GM18873 (cell line): ENCODE results near the gene P2RY8.
"Not testable (repeated sequence)": the region's sequence is repeated elsewhere in the genome, so short reads cannot be mapped to it uniquely, and the experiment has no call there.

Experiments
- ATAC-seq: cut with Tn5 transposase; IDR thresholded peaks from one replicate; pipeline ENCODE4 v1.9.1; 2021; ENCODE audit warnings: mild to moderate bottlenecking, moderate library complexity, moderate number of reproducible peaks; ENCODE audit not compliant: unreplicated experiment, low FRiP score

The P2RY8 gene

DNA sequence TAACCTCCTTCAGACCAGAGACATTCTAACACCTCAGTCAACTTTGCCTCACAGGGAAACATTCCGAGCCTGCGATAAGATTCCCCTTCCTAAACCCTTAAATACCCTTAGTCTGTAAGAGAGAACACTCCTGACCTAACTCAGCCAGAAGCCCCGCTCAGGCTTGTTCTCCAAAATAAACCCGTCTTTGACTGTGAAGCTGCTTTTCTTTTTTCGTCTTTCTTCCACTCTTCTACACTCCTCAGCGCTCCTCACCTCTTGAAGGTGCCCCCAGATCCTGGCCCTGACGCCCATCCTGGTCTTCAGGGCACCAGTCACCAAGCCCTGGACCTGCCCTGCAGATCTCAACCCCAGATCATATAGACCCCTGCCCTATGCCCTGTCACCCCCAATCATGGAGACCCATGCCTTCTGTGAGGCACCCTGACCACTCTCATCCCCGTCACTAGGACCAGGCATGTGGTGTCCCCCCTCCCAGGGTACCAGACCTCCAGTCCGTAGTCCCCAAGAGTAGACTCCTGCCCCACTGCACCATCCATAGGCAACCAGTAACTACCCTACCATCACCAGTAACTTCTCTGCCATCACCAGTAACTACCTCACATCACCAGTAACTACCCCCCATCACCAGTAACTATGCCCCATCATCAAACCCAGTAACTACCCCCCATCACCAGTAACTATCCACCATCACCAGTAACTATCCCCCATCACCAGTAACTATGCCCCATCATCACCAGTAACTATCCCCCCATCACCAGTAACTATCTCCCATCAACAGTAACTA lies 87.8 kb downstream of the P2RY8 start:
- ATAC-seq: no peak

DNA sequence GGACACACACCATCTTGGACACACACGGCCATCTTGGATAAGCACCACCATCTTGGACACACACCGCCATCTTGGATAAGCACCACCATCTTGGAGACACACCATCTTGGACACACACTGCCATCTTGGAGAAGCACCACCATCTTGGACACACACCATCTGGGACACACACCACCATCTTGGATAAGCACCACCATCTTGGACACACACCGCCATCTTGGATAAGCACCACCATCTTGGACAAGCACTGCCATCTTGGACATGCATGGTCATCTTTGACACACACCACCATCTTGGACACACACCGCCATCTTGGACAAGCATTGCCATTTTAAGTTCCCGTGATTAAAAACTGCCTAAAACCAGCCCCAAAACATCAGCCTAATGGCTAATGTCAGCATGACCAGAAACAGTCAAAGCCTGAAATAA lies 88.4 kb downstream of the P2RY8 start:
- not testable (repeated sequence) for ATAC-seq

DNA sequence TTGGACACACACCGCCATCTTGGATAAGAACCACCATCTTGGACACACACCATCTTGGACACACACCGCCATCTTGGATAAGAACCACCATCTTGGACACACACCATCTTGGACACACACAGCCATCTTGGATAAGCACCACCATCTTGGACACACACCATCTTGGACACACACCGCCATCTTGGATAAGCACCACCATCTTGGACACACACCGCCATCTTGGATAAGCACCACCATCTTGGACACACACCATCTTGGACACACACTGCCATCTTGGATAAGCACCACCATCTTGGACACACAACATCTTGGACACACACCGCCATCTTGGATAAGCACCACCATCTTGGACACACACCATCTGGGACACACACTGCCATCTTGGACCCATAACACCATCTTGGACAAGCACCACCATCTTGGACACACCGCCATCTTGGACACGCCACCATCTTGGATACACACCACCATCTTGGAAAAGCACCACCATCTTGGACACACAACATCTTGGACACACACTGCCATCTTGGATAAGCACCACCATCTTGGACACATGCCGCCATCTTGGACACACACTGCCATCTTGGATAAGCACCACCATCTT lies 88.9 kb downstream of the P2RY8 start:
- ATAC-seq: not testable (repeated sequence)

DNA sequence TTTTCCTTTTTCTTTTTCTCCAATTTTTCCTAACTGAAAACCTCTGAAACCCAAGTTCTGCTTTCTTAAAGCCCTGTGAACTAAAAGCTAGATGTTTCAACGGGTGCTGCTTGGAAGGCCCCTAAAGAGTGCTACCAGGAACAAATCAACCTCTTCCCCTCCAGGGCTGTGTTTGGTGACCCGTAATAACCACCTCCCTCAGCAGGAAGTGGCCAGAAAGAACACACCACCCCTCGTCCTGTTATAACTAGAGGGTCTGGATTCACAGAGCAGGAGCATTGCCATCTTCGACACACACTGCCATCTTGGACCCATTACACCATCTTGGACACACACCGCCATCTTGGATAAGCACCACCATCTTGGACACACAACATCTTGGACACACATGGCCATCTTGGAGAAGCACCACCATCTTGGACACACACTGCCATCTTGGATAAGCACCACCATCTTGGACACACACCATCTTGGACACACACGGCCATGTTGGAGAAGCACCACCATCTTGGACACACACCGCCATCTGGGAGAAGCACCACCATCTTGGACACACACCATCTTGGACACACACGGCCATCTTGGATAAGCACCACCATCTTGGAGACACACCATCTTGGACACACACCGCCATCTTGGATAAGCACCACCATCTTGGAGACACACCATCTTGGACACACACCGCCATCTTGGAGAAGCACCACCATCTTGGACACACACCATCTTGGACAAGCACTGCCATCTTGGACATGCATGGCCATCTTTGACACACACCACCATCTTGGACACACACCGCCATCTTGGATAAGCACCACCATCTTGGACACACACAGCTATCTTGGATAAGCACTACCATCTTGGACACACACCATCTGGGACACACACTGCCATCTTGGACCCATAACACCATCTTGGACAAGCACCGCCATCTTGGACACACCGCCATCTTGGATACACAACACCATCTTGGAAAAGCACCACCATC lies 89.7 kb downstream of the P2RY8 start:
- ATAC-seq: not testable (repeated sequence)

- ATAC-seq: no peak
Observed at GRCh38 chrX:1444561-1445500, 92.2 kb downstream of the P2RY8 start.

- no peak for ATAC-seq
Observed at GRCh38 chrX:1443496-1444075, 93.4 kb downstream of the P2RY8 start.

DNA sequence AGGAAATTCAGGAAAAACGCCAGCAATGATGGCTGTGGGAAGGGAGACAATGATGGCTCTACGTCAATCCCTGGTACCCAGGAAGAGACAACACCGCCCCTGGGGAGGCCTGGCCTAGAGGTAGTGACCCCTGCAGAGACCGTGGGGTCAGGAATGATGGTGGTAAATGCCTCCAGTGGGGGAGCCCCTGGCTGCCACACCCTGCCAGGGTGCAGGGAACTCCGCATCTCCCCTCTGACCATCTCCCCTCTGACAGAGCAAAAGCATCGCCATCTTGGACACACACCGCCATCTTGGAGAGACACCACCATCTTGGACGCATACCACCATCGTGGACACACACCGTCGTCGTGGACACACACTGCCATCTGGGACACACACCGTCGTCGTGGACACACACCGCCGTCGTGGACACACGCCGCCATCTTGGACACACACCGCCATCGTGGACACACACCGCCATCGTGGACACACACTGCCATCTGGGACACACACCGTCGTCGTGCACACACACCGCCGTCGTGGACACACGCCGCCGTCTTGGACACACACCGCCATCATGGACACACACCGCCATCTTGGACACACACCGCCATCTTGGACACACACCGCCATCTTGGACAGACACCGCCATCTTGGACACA lies 94.1 kb downstream of the P2RY8 start:
- no peak for ATAC-seq

DNA sequence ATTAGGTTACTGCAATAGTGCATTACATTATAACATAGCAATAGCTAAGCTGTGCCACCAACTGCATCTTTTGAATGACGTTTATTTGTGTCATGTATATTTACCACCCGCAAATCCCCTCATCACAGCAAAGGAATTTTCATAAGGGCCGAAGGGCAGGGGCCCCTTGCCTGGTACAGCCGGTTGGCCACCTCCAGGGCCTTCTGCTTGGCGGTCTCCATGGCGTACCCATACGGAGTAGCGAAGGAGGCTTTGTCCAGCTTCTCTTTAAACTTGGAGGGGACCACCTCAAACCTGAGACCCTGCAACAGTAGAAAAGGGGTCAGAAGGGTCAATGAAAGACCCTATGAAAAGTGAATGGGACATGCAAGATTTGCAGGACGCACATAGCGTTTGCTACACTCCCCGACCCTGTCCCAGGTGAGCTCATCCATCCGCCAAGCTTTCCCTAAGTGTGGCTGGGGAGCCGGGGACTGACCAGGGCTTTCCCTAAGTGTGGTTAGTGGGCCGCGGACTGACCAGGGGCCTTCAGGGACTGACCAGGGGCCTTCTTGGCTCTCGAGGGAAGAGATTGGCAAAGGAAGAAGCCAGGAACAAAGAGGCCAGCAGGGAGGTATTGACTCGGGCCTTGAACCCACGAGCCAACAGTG lies 94.8 kb downstream of the P2RY8 start:
- ATAC-seq: no peak

DNA sequence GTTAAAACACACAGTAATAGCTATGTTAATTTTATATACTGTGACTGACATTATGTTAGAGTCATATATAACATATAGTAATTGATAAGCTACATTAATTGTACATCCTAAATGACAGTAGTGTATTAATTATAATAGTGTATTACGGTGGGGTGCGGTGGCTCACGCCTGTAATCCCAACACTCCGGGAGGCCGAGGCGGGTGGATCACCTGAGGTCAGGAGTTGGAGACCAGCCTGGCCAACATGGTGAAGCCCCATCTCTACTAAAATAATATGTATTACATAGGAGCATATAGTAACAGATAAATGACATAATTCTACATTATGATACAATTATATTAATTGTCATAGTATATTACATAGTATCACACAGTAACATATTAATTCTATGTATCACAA lies 96.5 kb downstream of the P2RY8 start:
- no peak for ATAC-seq

- ATAC-seq: no peak
Observed at GRCh38 chrX:1435241-1435895, 101.6 kb downstream of the P2RY8 start.

GRCh38 chrX:1434871-1435240 lies 102.1 kb downstream of the P2RY8 start:
- no peak for ATAC-seq

- no peak for ATAC-seq
Observed at GRCh38 chrX:1433646-1434357, 103.2 kb downstream of the P2RY8 start.

DNA sequence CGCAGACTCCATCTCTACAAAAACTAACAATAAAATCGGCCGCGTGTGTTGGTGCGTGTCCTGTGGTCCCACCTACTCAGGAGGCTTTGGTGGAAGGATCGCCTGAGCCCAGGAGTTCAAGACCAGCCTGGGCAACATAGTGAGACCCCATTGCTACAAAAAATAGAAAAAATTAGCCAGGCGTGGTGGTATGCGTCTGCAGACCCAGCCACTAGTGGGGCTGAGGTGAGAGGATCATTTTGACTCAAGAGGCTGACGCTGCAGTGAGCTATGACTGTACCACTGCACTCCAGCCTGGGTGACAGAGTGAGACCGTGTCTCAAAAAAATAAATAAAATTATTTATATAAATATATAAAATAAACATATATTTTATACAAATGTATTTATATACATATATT lies 106.5 kb downstream of the P2RY8 start:
- ATAC-seq: no peak

- ATAC-seq: no peak
Observed at GRCh38 chrX:1427756-1428155, 109.2 kb downstream of the P2RY8 start.

DNA sequence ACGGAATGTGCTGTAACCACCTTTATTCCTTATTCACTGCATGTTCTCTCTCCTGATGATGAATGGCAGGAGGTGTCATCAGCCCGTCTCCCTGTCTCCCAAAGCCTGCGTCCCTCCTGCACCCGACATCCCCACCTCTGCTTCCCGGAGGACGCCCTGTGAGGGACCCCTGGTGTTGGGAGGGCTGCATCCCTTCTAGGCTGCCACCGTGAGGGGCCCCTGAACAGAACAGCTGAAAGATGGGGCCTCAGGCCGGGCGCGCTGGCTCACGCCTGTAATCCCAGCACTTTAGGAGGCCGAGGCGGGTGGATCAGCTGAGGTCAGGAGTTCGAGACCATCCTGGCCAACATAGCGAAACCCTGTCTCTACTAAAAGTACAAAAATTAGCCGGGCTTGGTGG lies 110.7 kb downstream of the P2RY8 start:
- ATAC-seq: not testable (repeated sequence)

- no peak for ATAC-seq
Observed at GRCh38 chrX:1425381-1425780, 111.6 kb downstream of the P2RY8 start.

- ATAC-seq: no peak
Observed at GRCh38 chrX:1424147-1424851, 112.7 kb downstream of the P2RY8 start.
